ENCODE measurements around the gene TNNC2.
A peak's percentile ranks its signal among the peaks of the same experiment; 100 is the strongest.
"Not testable (repeated sequence)": the region's sequence is repeated elsewhere in the genome, so short reads cannot be mapped to it uniquely, and the experiment has no call there.

Gene TNNC2

GRCh38 chr20:45833030-45833882, 6.1 kb upstream of the TNNC2 start, which contains the start of gene SNX21:
SNX21 (plus strand) TSS chr20:45833799; CDS start chr20:45833920, 121 bp downstream.
- H3K4me3 ChIP-seq (ENCODE audit: low read length) = peak within 1 kb of the TSS; percentile 65
- DNase-seq (ENCODE audit: low read depth) = peak; percentile 38
- TF ChIP-seq CTCF (conservative IDR thresholded peaks at IDR 0.05; ENCODE audit: low read depth, low read length) = no peak

GRCh38 chr20:45832619-45833018, 5.5 kb upstream of the TNNC2 start:
- no peak for TF ChIP-seq CTCF (conservative IDR thresholded peaks at IDR 0.05; ENCODE audit: low read depth, low read length)
- DNase-seq (ENCODE audit: low read depth) = no peak
- H3K4me3 ChIP-seq (ENCODE audit: low read length) = no peak overlapping the region

- DNase-seq (ENCODE audit: low read depth); H3K4me3 ChIP-seq (ENCODE audit: low read length): not testable (repeated sequence)
Measured at GRCh38 chr20:45829673-45830106, 2.6 kb upstream of the TNNC2 start.

GRCh38 chr20:45828589-45828988, 1.5 kb upstream of the TNNC2 start:
- no peak for DNase-seq (ENCODE audit: low read depth)
- TF ChIP-seq CTCF (conservative IDR thresholded peaks at IDR 0.05; ENCODE audit: low read depth, low read length) = no peak

GRCh38 chr20:45827712-45828111, 600 bp upstream of the TNNC2 start:
- H3K4me3 ChIP-seq (ENCODE audit: low read length) = no peak overlapping the region
- TF ChIP-seq CTCF (conservative IDR thresholded peaks at IDR 0.05; ENCODE audit: low read depth, low read length) = no peak
- no peak for DNase-seq (ENCODE audit: low read depth)

More at GRCh38 chr20:45828589-45828988, 1.5 kb upstream of the TNNC2 start:
- no peak overlapping the region for H3K4me3 ChIP-seq (ENCODE audit: low read length)

GRCh38 chr20:45826381-45827019, 612 bp downstream of the TNNC2 start:
- no peak for TF ChIP-seq CTCF (conservative IDR thresholded peaks at IDR 0.05; ENCODE audit: low read depth, low read length)
- no peak overlapping the region for H3K4me3 ChIP-seq (ENCODE audit: low read length)
- DNase-seq (ENCODE audit: low read depth) = no peak

GRCh38 chr20:45823949-45824835, 2.9 kb downstream of the TNNC2 start:
- DNase-seq (ENCODE audit: low read depth) = no peak
- TF ChIP-seq CTCF (conservative IDR thresholded peaks at IDR 0.05; ENCODE audit: low read depth, low read length) = peak; percentile 66
- no peak overlapping the region for H3K4me3 ChIP-seq (ENCODE audit: low read length)

Data from retinal pigment epithelial cell (primary cell).